Peyer's patch (tissue), 4 donors: ENCODE results near the gene CTU2. TPM values are rescaled to one million over a fixed set of nuclear protein-coding genes. Genes with fewer than 3 reads are reported as not detected.
A peak's percentile ranks its signal among the peaks of the same experiment; 100 is the strongest.
"Not testable (repeated sequence)": the region's sequence is repeated elsewhere in the genome, so short reads cannot be mapped to it uniquely, and the experiment has no call there.

Experiments
- DNase-seq, 3 donors: peaks; one replicate each; pipeline ENCODE4 v3.0.0-alpha.2; 2017 to 2019
- H3K27ac ChIP-seq, 4 donors: fragments of 200-600 bp; sonication (generic); one replicate each; pipeline ENCODE4 v1.5.1; 2016 to 2019
- H3K27me3 ChIP-seq, 2 donors: fragments of 200-600 bp; sonication (generic); one replicate each; pipeline ENCODE4 v1.5.1; 2019
- H3K36me3 ChIP-seq, 3 donors: fragments of 200-600 bp; sonication (generic); one replicate each; pipeline ENCODE4 v1.5.1; 2016 to 2019
- H3K4me1 ChIP-seq, 4 donors: fragments of 200-600 bp; sonication (generic); one replicate each; pipeline ENCODE4 v1.5.1; 2016 to 2019
- H3K4me3 ChIP-seq, 4 donors: fragments of 200-600 bp; sonication (generic); 1 replicate in 3 of 4; 2 replicates in 1 of 4; pipeline ENCODE4 v1.5.1; 2016 to 2019; ENCODE audit warnings: mild to moderate bottlenecking in 1 of 4
- H3K9me3 ChIP-seq, 4 donors: fragments of 200-600 bp; sonication (generic); one replicate each; pipeline ENCODE4 v1.5.1; 2016 to 2019; ENCODE audit warnings: mild to moderate bottlenecking in 1 of 4
- POLR2A ChIP-seq, 2 donors: fragments of 450-650 bp; IDR thresholded peaks; one replicate each; pipeline ENCODE4 v1.5.1; 2017; ENCODE audit warnings: antibody characterized with exemption in 2 of 2, mild to moderate bottlenecking in 2 of 2, moderate library complexity in 2 of 2
- total RNA-seq, 4 donors: library from RNA; depleted of rRNA; stranded (reverse); fragments of >200 nt; gene quantifications; one replicate each; pipeline ENCODE4 v1.1.0, GENCODE V29; 2016
- TF ChIP-seq, protein P1 (sequence below), 6 experiments: fragments of 450-650 bp in 4 of 6; fragments of 200-600 bp in 2 of 6; sonication (generic) in 1 of 6; IDR thresholded peaks; one replicate each; pipeline ENCODE4 v1.5.1; 2017 to 2019; ENCODE audit warnings: antibody characterized with exemption in 6 of 6, mild to moderate bottlenecking in 3 of 6, moderate library complexity in 1 of 6

Gene CTU2
- total RNA-seq, 4 donors from 2014 or later: 3.9 to 25.1 (median 9.3) TPM

DNA sequence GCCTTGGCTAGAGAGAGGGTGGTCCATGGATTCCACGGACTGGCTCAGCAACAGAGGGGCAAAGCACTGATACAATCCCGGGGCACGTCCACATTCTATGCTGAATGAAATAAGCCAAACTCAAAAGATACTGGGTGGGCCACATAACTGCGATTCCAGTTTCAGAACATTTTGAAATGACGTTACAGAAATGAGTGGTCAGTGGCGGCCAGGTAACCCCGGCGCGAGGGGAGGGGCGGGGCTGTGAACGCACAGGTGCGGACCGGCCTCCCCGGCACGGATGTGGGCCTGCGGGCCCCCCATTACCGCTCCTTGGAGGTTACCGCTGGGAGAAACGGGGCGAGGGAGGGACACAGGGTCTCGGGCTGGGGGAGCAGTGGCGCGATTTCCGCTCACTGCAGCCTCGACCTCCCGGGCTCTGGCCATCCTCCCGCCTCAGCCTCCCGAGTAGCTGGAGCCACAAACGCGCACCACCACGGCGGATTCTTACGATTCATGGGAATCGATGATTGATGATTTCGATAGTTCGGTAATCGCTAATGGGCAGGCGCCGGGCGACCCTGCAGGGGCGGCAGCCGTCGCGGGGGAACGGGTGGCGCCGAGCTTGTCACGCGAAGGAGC, 44.0 kb upstream of the CTU2 start:
- no peaks in the 10 kb centered on the region for H3K9me3 ChIP-seq
- DNase-seq: peak in 1 of 3 donors; percentile 52

DNA sequence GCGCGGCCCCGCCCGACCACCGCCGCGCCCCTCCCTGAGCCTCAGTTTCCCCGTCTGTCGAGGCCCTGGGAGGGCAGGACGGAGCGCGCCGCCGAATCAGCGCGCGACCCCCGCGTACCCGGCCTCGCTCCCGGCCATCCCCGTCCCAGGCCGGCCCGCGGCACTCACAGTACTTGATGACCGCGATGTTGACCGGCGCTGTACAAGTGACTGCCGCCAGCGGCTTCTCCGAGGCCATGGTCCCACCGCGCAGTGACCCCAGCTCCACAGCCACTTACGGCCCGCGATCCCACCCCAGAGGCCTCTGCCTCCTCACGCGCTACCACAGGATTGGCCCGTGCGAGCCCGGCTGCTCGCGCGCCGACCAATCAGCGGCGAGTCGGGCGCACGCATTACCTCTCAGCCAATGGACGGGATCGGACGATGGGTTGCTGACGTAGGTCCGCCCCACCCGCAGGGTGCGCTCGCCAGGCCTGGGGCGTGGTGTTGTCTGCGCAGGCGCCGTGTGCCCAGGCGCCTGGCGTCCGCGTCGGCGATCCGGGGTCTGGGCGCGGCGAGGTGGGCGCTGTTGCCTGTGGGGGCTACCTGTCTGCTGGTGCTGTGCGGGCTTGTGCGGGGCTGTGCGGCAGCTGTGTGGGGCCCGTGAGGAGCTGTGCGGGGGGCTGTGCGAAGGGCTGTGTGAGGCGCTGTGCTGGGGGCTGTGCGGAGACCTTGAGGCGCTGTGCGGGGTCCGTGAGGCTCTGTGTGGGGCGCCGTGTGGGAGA, 43.3 kb upstream of the CTU2 start, which contains the start of gene MVD:
TSS of gene MVD (minus strand) at position 249 of the 764 bp plus-strand sequence. CDS start at position 238, 11 bp downstream.
- H3K4me3 ChIP-seq: peak within 1 kb of the TSS; percentile 75 to 98 (median 92)
- TF ChIP-seq, protein P1, sequence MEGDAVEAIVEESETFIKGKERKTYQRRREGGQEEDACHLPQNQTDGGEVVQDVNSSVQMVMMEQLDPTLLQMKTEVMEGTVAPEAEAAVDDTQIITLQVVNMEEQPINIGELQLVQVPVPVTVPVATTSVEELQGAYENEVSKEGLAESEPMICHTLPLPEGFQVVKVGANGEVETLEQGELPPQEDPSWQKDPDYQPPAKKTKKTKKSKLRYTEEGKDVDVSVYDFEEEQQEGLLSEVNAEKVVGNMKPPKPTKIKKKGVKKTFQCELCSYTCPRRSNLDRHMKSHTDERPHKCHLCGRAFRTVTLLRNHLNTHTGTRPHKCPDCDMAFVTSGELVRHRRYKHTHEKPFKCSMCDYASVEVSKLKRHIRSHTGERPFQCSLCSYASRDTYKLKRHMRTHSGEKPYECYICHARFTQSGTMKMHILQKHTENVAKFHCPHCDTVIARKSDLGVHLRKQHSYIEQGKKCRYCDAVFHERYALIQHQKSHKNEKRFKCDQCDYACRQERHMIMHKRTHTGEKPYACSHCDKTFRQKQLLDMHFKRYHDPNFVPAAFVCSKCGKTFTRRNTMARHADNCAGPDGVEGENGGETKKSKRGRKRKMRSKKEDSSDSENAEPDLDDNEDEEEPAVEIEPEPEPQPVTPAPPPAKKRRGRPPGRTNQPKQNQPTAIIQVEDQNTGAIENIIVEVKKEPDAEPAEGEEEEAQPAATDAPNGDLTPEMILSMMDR (IDR thresholded peaks at IDR 0.05): peak in 1 of 6 experiments; percentile 2
- TF ChIP-seq POLR2A (IDR thresholded peaks at IDR 0.05): peak; percentile 85 to 92
- no peaks in the 10 kb centered on the region for H3K27me3 ChIP-seq
- peaks cover 0 to 33% (median 2%) of the 10 kb centered on the region in 4 donors for H3K4me1 ChIP-seq
- peak within 1 kb of the TSS; percentile 84 to 96 (median 94) for H3K27ac ChIP-seq
- peak; percentile 96 to 98 (median 98) for DNase-seq
- no peaks in the 10 kb centered on the region for H3K9me3 ChIP-seq
- peaks cover 0 to under 1% (median 0%) of the 10 kb centered on the region in 3 donors for H3K36me3 ChIP-seq

More for the DNA sequence above, 44.0 kb upstream of the CTU2 start:
- H3K4me3 ChIP-seq: peak overlapping the region; percentile 75 to 98 (median 92)
- H3K4me1 ChIP-seq: peaks cover 0 to 33% (median 2%) of the 10 kb centered on the region in 4 donors
- peak overlapping the region; percentile 84 to 96 (median 94) for H3K27ac ChIP-seq
- no peak for TF ChIP-seq POLR2A (IDR thresholded peaks at IDR 0.05)
- TF ChIP-seq, protein P1 (IDR thresholded peaks at IDR 0.05): no peak
- H3K36me3 ChIP-seq: peaks cover 0 to 7% (median 0%) of the 10 kb centered on the region in 3 donors
- no peaks in the 10 kb centered on the region for H3K27me3 ChIP-seq

DNA sequence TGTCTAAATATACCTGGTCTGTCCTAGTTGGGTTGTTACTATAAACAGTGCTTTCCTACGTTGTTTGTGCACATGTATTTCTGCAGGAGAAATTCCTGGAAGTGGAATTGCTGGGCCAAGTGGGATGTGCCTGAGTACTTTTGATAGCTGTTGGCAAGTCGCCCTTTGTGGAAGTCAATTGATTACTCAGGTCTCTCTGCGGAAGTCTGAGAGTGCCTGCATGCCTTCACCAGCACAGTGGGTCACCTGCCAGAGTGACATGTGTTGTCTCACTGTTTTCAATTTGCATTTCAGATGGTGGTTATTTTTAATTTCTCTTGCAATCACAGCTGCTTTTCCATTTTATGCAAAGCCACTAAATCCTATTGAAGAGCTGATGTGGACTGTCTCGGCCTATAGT, 41.2 kb upstream of the CTU2 start:
- DNase-seq: no peak
- no peak overlapping the region for H3K27ac ChIP-seq

DNA sequence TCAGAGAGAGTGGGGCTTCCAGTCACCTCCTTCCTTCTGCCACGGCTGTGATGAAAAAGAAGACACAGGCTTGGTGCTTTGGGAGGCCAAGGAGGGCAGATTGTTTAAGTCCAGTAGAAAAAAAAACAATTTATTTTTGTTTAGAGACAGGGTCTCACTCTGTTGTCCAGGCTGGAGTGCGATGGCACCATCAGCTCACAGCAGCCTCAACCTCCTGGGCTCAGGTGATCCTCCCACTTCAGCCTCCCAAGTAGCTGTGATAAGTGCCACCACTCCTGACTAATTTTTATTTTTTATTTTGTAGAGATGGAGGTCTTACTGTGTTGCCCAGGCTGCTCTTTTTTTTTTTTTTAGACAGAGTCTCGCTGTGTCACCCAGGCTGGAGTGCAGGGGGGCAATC, 40.7 kb upstream of the CTU2 start:
- H3K4me3 ChIP-seq: no peak overlapping the region
- DNase-seq: no peak
- no peaks in the 10 kb centered on the region for H3K9me3 ChIP-seq
- no peaks in the 10 kb centered on the region for H3K27me3 ChIP-seq
- TF ChIP-seq, protein P1 (IDR thresholded peaks at IDR 0.05): no peak
- TF ChIP-seq POLR2A (IDR thresholded peaks at IDR 0.05): no peak
- peaks cover 0 to 24% (median 2%) of the 10 kb centered on the region in 4 donors for H3K4me1 ChIP-seq
- H3K36me3 ChIP-seq: no peaks in the 10 kb centered on the region
- no peak overlapping the region for H3K27ac ChIP-seq

More for the DNA sequence above, 41.2 kb upstream of the CTU2 start:
- H3K36me3 ChIP-seq: no peaks in the 10 kb centered on the region
- no peak for TF ChIP-seq POLR2A (IDR thresholded peaks at IDR 0.05)
- TF ChIP-seq, protein P1 (IDR thresholded peaks at IDR 0.05): no peak
- H3K27me3 ChIP-seq: no peaks in the 10 kb centered on the region
- H3K4me1 ChIP-seq: peaks cover 0 to 27% (median 2%) of the 10 kb centered on the region in 4 donors
- no peaks in the 10 kb centered on the region for H3K9me3 ChIP-seq
- H3K4me3 ChIP-seq: no peak overlapping the region

DNA sequence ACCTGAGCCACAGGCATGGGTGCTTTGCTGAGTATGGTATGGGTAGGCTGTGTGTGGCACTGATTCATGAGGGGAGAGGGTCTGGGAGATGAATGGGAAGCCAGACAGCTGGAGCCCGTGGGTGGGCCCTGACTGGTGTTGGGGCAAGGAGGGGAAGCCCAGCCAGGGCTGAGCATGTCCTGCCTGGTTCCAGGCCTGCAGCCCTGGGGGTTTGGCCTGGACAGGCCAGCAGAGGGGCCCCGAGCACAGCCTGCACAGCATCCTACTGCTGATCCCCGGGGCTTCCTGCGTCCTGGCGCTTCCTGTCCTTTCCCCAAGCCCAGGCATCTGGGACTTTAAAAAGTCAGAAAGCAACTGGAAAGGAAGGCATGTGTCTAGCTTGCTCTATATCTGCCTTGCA, 38.8 kb upstream of the CTU2 start:
- H3K4me1 ChIP-seq: peaks cover 0 to 10% (median 2%) of the 10 kb centered on the region in 4 donors
- H3K27ac ChIP-seq: no peak overlapping the region
- DNase-seq: no peak
- H3K4me3 ChIP-seq: no peak overlapping the region
- no peaks in the 10 kb centered on the region for H3K9me3 ChIP-seq
- no peaks in the 10 kb centered on the region for H3K27me3 ChIP-seq
- TF ChIP-seq POLR2A (IDR thresholded peaks at IDR 0.05): no peak
- TF ChIP-seq, protein P1 (IDR thresholded peaks at IDR 0.05): no peak
- no peaks in the 10 kb centered on the region for H3K36me3 ChIP-seq

DNA sequence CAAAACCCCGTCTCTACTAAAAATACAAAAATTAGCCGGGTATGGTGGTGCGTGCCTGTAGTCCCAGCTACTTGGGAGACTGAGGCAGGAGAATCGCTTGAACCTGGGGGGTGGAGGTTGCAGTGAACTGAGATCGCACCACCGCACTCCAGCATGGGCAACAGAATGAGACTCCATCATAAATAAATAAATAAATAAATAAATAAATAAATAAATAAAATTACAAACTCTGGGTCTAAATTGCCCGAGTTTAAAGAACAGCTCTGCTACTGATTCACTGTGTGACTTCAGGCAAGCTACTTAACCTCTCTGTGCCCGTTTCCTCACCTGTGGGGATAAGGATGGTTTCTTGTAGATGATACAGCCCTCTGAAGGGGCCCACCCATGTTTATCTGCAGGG, 36.8 kb upstream of the CTU2 start:
- H3K9me3 ChIP-seq, DNase-seq, H3K4me3 ChIP-seq, H3K27ac ChIP-seq, H3K4me1 ChIP-seq, H3K36me3 ChIP-seq, H3K27me3 ChIP-seq: not testable (repeated sequence)
